A549 (cell line): ENCODE results near the gene GCG.

Experiments
- CHD2 ChIP-seq: fragments of 150-350 bp; IDR thresholded peaks from 2 replicates; pipeline ENCODE4 v1.6.1; 2014; ENCODE audit warnings: low read length; ENCODE audit not compliant: partially characterized antibody
- CTCF ChIP-seq: fragments of >200 bp; sonication (Bioruptor Twin); formaldehyde crosslinking; IDR thresholded peaks from 3 replicates; pipeline ENCODE4 v1.5.1; 2016
- EP300 ChIP-seq, 2 experiments: fragments of >200 bp; sonication (Bioruptor Twin); formaldehyde crosslinking; IDR thresholded peaks; 2 replicates in 1 of 2; 3 replicates in 1 of 2; pipeline ENCODE4 v1.6.1; 2016 to 2017
- HDAC2 ChIP-seq: fragments of 200-600 bp; sonication (generic); IDR thresholded peaks from 2 replicates; pipeline ENCODE4 v1.6.1; 2016
- HMGXB4 ChIP-seq: fragments of 250-450 bp; sonication (Bioruptor Pico); IDR thresholded peaks from 2 replicates; pipeline ENCODE4 v1.5.0; 2021; ENCODE audit warnings: mild to moderate bottlenecking, moderate library complexity, borderline replicate concordance
- MYC ChIP-seq: IDR thresholded peaks from 2 replicates; pipeline ENCODE4 v1.6.1; 2012; ENCODE audit warnings: mild to moderate bottlenecking, inconsistent platforms, low read length, improper control_type of control experiment, borderline replicate concordance
- NFE2L2 ChIP-seq: fragments of 150-350 bp; conservative IDR thresholded peaks from 2 replicates; pipeline ENCODE4 v1.6.1; 2014; ENCODE audit warnings: low read length
- POLR2A ChIP-seq: IDR thresholded peaks from 2 replicates; pipeline ENCODE4 v1.6.1; 2012; ENCODE audit warnings: mild to moderate bottlenecking, low read length
- RAD21 ChIP-seq, 2 experiments: fragments of >200 bp in 1 of 2; sonication (Bioruptor Twin) in 1 of 2; formaldehyde crosslinking in 1 of 2; IDR thresholded peaks in 1 of 2; conservative IDR thresholded peaks in 1 of 2; 2 replicates in 1 of 2; 3 replicates in 1 of 2; pipeline ENCODE4 v1.6.1; 2012 to 2018; ENCODE audit warnings: inconsistent platforms in 1 of 2

GRCh38 chr2:162114271-162114670, 37.8 kb downstream of the GCG start:
- no peak for TF ChIP-seq NFE2L2
- TF ChIP-seq RAD21 (conservative IDR thresholded peaks at IDR 0.05 in 1 of 2, IDR thresholded peaks at IDR 0.05 in 1 of 2): no peak
- TF ChIP-seq EP300 (IDR thresholded peaks at IDR 0.05): no peak
- no peak for TF ChIP-seq HMGXB4
- TF ChIP-seq CTCF: no peak
- TF ChIP-seq MYC: no peak
- no peak for TF ChIP-seq POLR2A
- TF ChIP-seq CHD2: no peak
- no peak for TF ChIP-seq HDAC2
